Hepatic stellate cell (primary cell): ENCODE data around the gene TRIM66.
A peak's percentile ranks its signal among the peaks of the same experiment; 100 is the strongest.

ENCODE experiments used
- DNase-seq: peaks from one replicate; pipeline ENCODE4 v3.0.0; 2011; ENCODE audit warnings: low spot score

The TRIM66 gene

GRCh38 chr11:8605971-8606563, 76.4 kb downstream of the TRIM66 start:
- no peak for DNase-seq

DNA sequence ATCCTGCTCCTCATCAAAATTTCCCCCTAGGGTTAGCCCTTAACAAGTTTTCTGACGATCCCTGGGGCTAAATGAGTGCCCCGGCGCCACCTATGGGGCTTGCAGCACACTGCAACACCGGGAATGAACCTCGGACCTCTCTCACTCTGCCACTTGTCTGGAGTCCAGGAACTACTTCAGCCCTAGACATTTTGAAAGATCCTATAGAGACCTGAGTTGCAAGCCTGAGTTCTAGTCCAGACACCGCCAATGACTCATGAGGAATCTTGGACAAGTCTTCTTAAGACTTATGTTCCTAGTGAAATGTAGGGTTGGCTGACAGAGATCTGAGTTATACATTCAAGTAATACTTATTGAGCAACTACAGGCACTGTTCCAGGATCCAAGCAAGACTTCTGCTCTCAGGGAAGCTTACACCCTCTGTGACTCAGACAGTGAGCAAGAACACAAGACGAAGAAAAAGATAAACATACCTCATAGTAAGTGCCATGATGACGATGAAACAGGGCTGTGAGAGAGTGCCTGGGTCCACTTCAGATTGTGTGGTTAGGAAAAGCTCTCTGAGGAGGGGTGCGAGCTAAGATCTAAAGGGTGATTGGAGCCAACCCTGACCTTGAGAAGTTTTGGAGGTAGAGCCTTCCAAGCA, 78.3 kb downstream of the TRIM66 start:
- DNase-seq: peak; percentile 82

DNA sequence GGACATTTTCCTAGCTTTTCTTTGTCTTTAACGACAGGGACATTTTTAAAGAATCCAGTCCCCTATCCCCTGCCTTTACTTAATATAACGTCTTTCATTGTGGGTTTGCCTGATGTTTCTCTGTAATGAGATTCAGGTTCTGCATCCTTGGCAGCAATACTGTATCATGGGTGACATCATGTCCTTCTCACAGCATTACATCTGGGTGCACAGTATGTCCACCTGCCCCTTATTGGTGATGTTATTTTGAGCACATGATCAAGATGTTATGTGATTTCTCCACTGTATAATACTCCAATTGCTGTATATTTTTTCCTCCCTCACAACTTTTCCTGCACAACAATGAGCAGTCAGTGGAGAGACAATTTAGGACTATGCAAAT, 78.8 kb downstream of the TRIM66 start:
- no peak for DNase-seq

DNA sequence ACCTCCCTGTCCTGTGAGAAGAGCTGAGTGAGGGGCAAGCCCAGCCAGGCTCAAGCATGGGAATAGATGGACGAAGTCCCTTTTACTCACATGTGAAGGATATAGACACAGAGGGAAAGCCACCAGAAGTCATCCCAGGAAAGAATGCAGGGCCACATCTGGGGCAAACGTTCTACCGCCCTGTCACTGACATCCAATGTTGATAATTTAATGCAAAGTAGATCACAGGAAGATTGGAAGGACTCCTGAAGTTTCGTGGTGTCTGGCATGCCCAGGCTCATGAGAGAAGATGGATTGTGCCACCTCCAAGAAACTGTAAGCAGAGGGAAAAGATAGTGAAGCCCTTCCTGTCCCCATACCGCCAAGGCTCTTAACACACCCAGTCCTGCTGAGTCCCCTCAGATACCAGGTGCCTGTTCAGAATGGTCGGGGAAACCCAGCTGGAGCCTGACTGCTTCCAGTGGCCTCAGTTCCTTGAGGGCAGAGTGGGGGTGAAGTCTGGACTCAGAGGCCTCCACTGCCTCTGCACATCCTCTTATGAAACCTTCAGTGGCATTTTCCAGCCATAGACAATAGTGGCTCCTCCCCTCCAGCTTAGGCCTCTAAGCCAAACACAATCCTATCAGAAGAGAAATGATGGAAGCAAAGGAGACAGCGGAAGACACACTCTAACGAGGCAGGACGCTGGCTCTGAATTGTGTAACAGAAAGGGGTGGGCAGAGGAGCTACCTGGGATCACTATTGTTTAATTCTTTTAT, 80.9 kb downstream of the TRIM66 start:
- no peak for DNase-seq

GRCh38 chr11:8598506-8598905, 84.0 kb downstream of the TRIM66 start:
- DNase-seq: no peak

- DNase-seq: peak; percentile 53
These were observed 85.3 kb downstream of the TRIM66 start for GRCh38 chr11:8597182-8597581.

- no peak for DNase-seq
These were observed 85.9 kb downstream of the TRIM66 start for GRCh38 chr11:8596504-8597046.

- no peak for DNase-seq
These were observed 88.2 kb downstream of the TRIM66 start, which contains the start of gene STK33 for GRCh38 chr11:8593935-8594909. TSS of gene STK33 (minus strand) at chr11:8594228. CDS start at chr11:8474905, 119,323 bp downstream.

DNA sequence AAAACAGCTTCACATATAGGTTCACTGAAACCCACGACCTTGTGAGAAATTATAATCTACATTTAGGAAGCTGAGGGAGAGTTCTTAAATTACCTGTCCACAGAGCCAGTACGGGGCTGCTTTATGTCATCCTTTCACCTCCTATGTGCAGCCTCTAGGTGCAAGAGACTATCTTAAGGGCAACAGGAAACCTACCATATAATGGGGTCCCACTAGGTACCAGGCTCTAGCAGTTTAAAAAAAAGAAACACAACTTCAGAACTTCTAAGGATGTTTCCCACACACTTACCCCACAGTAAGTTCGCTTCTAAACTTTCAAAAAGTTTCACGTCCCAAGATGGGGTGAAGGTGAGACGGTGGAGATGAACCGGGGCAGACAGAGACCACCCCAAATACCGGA, 89.0 kb downstream of the TRIM66 start:
- no peak for DNase-seq

DNA sequence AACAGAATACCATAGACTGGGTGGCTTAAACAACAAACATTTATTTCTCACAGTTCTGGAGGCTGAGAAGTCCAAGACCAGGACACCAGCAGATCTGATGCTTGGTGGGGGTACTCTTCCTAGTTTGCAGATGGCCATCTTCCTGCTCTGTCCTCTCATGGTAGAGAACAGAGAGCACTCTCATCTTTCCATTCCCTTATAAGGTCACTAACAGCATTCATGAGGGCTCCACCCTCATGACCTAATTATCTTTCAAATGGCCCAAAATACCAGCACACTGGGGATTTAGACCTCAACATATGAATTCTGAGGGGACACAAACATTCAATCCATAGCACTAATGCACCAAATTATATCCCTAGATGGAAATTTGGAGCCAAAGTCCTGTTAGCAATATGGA, 94.5 kb downstream of the TRIM66 start:
- no peak for DNase-seq

- DNase-seq: no peak
These were observed 95.7 kb downstream of the TRIM66 start for GRCh38 chr11:8586805-8587204.

- no peak for DNase-seq
These were observed 96.3 kb downstream of the TRIM66 start for GRCh38 chr11:8586184-8586583.

DNA sequence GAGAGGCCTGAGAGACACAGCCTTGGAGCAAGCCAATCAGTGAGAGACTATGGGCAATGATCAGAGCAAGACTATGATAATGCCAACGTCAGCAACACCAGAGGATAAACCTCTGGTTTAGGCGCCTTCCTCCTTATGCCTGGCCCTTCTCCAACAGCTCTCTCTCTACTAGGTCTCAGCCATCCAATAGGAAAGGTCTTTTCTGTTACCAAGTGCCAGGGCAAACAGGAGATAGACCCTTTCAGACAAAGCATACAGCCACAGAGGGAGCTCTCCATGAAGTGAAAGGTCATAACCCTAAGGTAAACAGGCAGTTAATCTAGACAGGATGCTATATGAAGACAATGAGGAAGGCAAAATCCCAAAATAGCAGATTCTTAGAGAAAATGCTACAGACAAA, 98.0 kb downstream of the TRIM66 start:
- no peak for DNase-seq

DNA sequence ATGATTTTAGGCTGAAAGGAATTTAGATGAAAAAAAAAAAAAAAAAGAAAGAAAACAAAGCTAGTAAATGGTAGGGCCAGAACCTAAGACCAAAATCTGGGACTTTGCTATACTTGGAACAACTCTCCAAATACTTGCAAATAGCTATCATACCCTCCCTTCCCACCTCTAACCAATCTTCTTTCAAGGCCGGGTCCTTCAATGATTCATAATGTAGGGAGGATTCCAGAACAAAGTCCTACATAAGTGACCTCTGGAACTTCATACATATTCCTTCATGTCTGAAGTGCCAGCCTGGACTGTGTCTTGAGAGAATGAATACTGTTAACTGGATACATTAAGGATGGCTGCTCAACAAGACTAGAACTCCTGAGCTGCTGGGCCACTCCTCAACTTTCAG, 98.4 kb downstream of the TRIM66 start:
- DNase-seq: no peak

GRCh38 chr11:8581300-8581699, 101.2 kb downstream of the TRIM66 start:
- DNase-seq: no peak

DNA sequence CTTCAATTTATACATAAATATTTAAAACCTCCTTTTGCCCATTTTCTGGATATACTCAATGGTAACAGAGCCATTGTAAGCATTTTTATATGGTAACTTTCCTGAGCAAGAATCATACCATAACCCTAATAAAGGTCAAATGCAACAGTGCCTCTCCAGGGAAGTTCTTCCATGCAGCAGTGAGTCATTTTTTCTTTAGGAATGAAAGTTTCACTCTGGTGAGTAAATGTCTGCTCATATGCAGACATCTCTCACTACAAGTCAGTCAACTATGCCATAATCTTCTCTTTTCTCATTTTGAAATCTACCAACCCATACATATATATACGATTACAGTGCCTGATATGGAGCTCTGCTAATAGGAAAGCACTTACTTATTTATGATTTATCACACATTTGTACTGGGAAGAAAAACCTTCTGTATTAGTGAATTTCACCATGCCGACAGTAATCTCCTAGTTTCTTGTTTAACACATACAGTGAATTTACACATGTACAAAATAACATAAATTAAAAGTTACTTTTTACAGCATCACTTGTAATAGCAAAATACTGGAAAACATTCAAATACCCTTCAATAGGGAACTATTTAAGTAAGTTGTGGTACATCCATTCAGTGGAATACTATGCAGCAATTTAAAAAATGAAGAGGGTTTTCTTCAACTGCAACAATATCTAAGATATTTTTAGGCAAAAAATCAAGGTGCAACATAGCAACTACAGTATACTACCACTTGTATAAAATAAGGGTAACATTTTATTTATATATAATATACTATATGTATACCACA, 104.5 kb downstream of the TRIM66 start:
- DNase-seq: no peak

DNA sequence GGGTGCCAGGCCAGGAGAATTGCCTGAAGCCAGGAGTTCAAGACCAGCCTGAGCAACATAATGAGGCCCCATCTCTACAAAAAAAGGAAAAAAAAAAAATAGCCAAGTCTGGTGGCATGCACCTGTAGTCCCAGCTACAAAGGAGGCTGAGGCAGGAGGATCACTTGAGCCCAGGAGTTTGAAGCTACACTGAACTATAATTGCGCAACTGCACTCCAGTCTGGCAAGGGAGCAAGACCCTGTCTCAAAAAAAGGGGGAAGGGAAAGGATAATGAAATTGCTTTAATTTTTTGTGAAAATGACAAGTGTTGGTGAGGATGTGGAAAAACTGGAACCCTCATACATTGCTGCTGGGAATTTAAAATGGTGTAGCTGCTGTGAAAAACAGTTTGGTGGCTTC, 107.7 kb downstream of the TRIM66 start:
- DNase-seq: no peak

DNA sequence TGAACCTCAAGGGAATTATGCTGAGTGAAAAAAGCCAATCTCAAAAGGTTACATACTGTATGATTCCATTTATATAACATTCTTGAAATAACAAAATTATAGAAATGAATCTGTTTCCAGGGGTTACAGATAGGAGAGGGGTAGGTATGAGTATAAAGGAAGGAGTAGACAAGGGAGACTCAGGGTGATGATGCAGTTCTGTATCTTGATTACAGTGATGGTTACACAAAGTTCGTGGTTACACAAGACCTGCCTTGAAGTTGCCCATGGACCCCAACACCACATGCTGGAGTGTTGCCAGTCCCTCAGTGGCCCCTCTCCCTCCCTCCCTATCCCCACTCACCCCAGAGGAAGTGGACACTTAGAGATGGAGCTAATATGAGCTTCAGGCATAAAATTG, 108.7 kb downstream of the TRIM66 start:
- DNase-seq: no peak

GRCh38 chr11:8567602-8568198, 114.8 kb downstream of the TRIM66 start:
- no peak for DNase-seq

DNA sequence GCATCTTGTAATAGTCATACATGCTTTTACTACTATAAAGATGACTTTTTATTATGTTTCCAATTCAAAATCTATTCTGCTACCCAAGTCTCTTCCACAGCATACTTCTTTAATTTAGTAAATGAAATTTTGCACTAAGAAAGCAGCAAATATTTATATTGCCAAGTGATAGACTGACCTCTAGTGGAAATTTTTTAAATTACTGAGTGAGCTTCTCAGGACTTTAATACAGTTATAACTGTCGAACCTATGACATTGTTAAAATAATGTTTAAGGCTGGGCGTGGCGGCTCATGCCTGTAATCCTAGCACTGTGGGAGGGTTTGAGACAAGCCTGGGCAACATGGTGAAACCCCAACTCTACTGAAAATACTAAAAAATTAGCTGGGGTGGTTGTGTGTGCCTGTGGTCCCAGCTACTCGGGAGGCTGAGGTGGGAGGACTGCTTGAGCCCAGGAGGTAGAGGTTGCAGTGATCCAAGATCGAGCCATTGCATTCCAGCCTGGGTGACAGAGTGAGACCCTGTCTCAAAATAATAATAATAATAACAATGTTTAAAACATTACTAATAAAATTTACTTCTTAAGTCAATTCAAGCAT, 115.8 kb downstream of the TRIM66 start:
- peak; percentile 4 for DNase-seq
